ENCODE data around the gene C4BPA.

Gene C4BPA

DNA sequence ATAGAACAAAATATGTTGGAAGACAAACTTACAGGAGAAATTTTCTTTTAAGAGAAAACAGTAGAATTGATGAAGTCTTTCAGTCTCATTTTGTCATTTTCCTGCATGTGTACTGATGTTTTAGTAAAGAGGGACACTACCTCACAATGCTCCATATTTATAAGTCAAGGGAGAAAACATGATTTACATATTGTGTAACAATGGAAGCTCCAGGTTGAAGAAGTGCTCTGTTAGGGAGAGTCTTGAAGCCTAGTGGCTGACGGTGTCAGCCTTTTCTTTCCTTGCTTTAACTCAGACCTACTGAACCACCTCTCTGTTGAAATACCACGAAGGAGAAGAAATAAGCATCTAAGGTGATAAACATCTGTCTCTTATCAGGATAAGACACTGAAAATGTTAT lies 75.0 kb downstream of the C4BPA start:
- no peaks in the 10 kb centered on the region for H3K9me3 ChIP-seq (ENCODE audit: low read length)
- H3K36me3 ChIP-seq (ENCODE audit: insufficient read depth, low read length), result no peaks in the 10 kb centered on the region
- H3K27ac ChIP-seq (ENCODE audit: low read depth, low read length, poor library complexity, severe bottlenecking), result no peak overlapping the region
- H3K9ac ChIP-seq (ENCODE audit: low read length), result no peak overlapping the region
- no peaks in the 10 kb centered on the region for H3F3A ChIP-seq (ENCODE audit: insufficient read depth, low read length)
- no peak overlapping the region for H3K4me3 ChIP-seq (ENCODE audit: low read depth, low read length, poor library complexity, severe bottlenecking)
- H3K4me2 ChIP-seq (ENCODE audit: low read length), result no peak overlapping the region
- no peaks in the 10 kb centered on the region for H4K20me1 ChIP-seq (ENCODE audit: insufficient read depth, low read length)
- H3K9me2 ChIP-seq (ENCODE audit: low read depth, low read length), result no peaks in the 10 kb centered on the region
- H3K79me2 ChIP-seq (ENCODE audit: insufficient read depth, low read length), result no peaks in the 10 kb centered on the region
- no peak overlapping the region for H2AFZ ChIP-seq (ENCODE audit: low read length)
- TF ChIP-seq, protein P1, sequence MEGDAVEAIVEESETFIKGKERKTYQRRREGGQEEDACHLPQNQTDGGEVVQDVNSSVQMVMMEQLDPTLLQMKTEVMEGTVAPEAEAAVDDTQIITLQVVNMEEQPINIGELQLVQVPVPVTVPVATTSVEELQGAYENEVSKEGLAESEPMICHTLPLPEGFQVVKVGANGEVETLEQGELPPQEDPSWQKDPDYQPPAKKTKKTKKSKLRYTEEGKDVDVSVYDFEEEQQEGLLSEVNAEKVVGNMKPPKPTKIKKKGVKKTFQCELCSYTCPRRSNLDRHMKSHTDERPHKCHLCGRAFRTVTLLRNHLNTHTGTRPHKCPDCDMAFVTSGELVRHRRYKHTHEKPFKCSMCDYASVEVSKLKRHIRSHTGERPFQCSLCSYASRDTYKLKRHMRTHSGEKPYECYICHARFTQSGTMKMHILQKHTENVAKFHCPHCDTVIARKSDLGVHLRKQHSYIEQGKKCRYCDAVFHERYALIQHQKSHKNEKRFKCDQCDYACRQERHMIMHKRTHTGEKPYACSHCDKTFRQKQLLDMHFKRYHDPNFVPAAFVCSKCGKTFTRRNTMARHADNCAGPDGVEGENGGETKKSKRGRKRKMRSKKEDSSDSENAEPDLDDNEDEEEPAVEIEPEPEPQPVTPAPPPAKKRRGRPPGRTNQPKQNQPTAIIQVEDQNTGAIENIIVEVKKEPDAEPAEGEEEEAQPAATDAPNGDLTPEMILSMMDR (IDR thresholded peaks at IDR 0.05; ENCODE audit: low read length), result no peak
- TF ChIP-seq EZH2 (IDR thresholded peaks at IDR 0.05; ENCODE audit: borderline replicate concordance, low read length), result no peak
- no peaks in the 10 kb centered on the region for H3K4me1 ChIP-seq (ENCODE audit: insufficient read depth, low read length, severe bottlenecking)
- no peaks in the 10 kb centered on the region for H3K27me3 ChIP-seq (ENCODE audit: insufficient read depth, low read length)

GRCh38 chr1:207181847-207182246 lies 77.8 kb downstream of the C4BPA start:
- no peak overlapping the region for H2AFZ ChIP-seq (ENCODE audit: low read length)
- TF ChIP-seq EZH2 (IDR thresholded peaks at IDR 0.05; ENCODE audit: borderline replicate concordance, low read length), result no peak
- TF ChIP-seq, protein P1 (IDR thresholded peaks at IDR 0.05; ENCODE audit: low read length), result peak; percentile 17; the same call in 1 of the 2 replicates
- no peak overlapping the region for H3K4me3 ChIP-seq (ENCODE audit: low read depth, low read length, poor library complexity, severe bottlenecking)
- H3K4me1 ChIP-seq (ENCODE audit: insufficient read depth, low read length, severe bottlenecking), result no peaks in the 10 kb centered on the region
- H3K9ac ChIP-seq (ENCODE audit: low read length), result no peak overlapping the region
- H3K36me3 ChIP-seq (ENCODE audit: insufficient read depth, low read length), result no peaks in the 10 kb centered on the region
- no peaks in the 10 kb centered on the region for H3K27me3 ChIP-seq (ENCODE audit: insufficient read depth, low read length)
- no peaks in the 10 kb centered on the region for H3K79me2 ChIP-seq (ENCODE audit: insufficient read depth, low read length)
- no peaks in the 10 kb centered on the region for H3K9me2 ChIP-seq (ENCODE audit: low read depth, low read length)
- no peak overlapping the region for H3K4me2 ChIP-seq (ENCODE audit: low read length)
- H3F3A ChIP-seq (ENCODE audit: insufficient read depth, low read length), result no peaks in the 10 kb centered on the region
- no peaks in the 10 kb centered on the region for H3K9me3 ChIP-seq (ENCODE audit: low read length)
- H3K27ac ChIP-seq (ENCODE audit: low read depth, low read length, poor library complexity, severe bottlenecking), result no peak overlapping the region
- H4K20me1 ChIP-seq (ENCODE audit: insufficient read depth, low read length), result no peaks in the 10 kb centered on the region

DNA sequence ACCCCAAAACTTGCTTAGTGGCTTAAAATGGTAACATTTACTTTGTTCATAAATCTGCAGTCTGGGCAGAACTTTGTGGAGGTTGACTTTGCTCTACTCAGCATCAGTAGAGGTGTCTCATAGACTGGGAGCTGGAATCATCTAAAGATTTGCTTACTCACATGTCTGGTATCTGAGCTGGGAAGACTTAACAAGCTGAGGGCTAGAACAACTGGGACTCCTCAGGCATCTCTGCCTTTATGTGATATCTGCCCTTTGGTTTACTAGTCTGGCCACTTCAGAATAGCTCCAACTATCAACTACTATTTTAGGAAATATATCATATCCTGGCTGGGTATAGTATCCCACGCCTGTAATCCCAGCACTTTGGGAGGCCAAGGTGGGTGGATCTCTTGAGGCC lies 82.5 kb downstream of the C4BPA start:
- Histone ChIP-seq H3K27me3 (ENCODE audit: insufficient read depth, low read length) (no peaks in the 10 kb centered on the region), H3K9me3 (ENCODE audit: low read length) (no peaks in the 10 kb centered on the region), H3K4me2 (ENCODE audit: low read length) (no peak overlapping the region), H3K9me2 (ENCODE audit: low read depth, low read length) (no peaks in the 10 kb centered on the region), H3K36me3 (ENCODE audit: insufficient read depth, low read length) (no peaks in the 10 kb centered on the region), H3F3A (ENCODE audit: insufficient read depth, low read length) (no peaks in the 10 kb centered on the region), H3K4me1 (ENCODE audit: insufficient read depth, low read length, severe bottlenecking) (no peaks in the 10 kb centered on the region), H3K27ac (ENCODE audit: low read depth, low read length, poor library complexity, severe bottlenecking) (no peak overlapping the region), H3K9ac (ENCODE audit: low read length) (no peak overlapping the region), H3K79me2 (ENCODE audit: insufficient read depth, low read length) (no peaks in the 10 kb centered on the region), H2AFZ (ENCODE audit: low read length) (no peak overlapping the region), H3K4me3 (ENCODE audit: low read depth, low read length, poor library complexity, severe bottlenecking) (no peak overlapping the region), H4K20me1 (ENCODE audit: insufficient read depth, low read length) (no peaks in the 10 kb centered on the region)
- TF ChIP-seq EZH2 (IDR thresholded peaks at IDR 0.05; ENCODE audit: borderline replicate concordance, low read length), result no peak
- TF ChIP-seq, protein P1 (IDR thresholded peaks at IDR 0.05; ENCODE audit: low read length), result no peak
